ENCODE measurements around the gene RBBP8.
"Not testable (repeated sequence)": the region's sequence is repeated elsewhere in the genome, so short reads cannot be mapped to it uniquely, and the experiment has no call there.

DNA sequence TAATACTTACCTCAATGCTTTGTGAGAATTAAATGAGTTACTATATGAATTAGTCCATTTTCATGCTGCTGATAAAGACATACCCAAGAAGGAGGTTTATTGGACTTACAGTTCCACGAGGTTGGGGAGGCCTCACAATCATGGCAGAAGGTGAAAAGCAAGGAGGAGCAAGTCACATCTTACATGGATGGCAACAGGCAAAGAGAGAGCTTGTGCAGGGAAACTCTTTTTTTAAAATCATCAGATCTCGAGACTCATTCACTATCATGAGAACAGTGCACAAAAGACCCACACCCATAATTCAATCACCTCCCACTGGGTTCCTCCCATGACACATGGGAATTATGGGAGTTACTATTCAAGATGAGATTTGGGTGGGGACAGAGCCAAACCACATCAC is 29.9 kb upstream of the RBBP8 start:
- not testable (repeated sequence) for TF ChIP-seq YY1 (IDR thresholded peaks at IDR 0.05; ENCODE audit: insufficient read depth, insufficient read length); ZNF274 (IDR thresholded peaks at IDR 0.05; ENCODE audit: low read depth, low read length); SUZ12 (IDR thresholded peaks at IDR 0.05; ENCODE audit: extremely low read depth, insufficient read depth, insufficient read length)

Measured in NT2/D1 (cell line).